GM12892 (cell line): ENCODE data around the gene NANOS2.
"Not testable (repeated sequence)": the region's sequence is repeated elsewhere in the genome, so short reads cannot be mapped to it uniquely, and the experiment has no call there.

Experiments used
- DNase-seq: peaks from one replicate; pipeline ENCODE4 v3.0.0; 2011; ENCODE audit not compliant: insufficient read length
- FAIRE-seq: peaks from 2 replicates; lab custom pipeline; 2011; peaks lifted over from hg19 to GRCh38; lab: Jason Lieb, UNC
- POLR2A ChIP-seq: IDR thresholded peaks from 2 replicates; pipeline ENCODE4 v1.6.1; 2011; ENCODE audit warnings: low read depth, low read length, control low read depth
- POLR2AphosphoS5 ChIP-seq: IDR thresholded peaks from 2 replicates; pipeline ENCODE4 v1.6.1; 2011; ENCODE audit warnings: low read depth, low read length, control low read depth
- TAF1 ChIP-seq: IDR thresholded peaks from 2 replicates; pipeline ENCODE4 v1.6.1; 2011; ENCODE audit warnings: low read depth, mild to moderate bottlenecking, control low read depth, low read length, borderline replicate concordance

Gene NANOS2

DNA sequence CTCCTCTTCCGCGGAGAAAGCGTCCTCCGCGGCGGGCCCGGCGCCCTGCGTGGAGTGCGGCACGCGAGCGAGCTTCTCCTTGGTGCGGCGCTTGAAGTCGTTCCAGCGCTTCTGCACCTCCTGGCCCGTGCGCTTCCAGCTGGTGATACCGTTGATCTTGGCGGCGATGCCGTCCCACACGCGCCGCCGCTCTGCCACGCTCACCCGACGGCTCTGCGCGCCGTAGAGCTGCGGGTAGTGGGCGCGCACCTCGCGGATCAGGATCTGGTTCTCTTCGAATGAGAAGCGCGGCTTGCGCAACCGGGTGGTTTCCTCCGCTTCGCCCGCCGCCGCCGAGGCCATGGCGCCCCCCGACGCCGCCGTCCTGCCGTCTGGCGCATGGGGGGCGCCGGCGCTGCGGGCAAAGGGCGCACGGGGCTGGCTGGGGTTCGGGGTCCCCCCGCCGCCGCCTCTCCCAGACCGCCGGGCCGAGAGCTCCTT is 13.1 kb downstream of the NANOS2 start:
- no peak for FAIRE-seq
- TF ChIP-seq POLR2A = no peak
- TF ChIP-seq TAF1 = no peak
- TF ChIP-seq POLR2AphosphoS5 = no peak
- DNase-seq = no peak

GRCh38 chr19:45900738-45901431 is 13.7 kb downstream of the NANOS2 start:
- no peak for DNase-seq
- TF ChIP-seq TAF1 (no peak), POLR2A (no peak), POLR2AphosphoS5 (no peak)
- no peak for FAIRE-seq

DNA sequence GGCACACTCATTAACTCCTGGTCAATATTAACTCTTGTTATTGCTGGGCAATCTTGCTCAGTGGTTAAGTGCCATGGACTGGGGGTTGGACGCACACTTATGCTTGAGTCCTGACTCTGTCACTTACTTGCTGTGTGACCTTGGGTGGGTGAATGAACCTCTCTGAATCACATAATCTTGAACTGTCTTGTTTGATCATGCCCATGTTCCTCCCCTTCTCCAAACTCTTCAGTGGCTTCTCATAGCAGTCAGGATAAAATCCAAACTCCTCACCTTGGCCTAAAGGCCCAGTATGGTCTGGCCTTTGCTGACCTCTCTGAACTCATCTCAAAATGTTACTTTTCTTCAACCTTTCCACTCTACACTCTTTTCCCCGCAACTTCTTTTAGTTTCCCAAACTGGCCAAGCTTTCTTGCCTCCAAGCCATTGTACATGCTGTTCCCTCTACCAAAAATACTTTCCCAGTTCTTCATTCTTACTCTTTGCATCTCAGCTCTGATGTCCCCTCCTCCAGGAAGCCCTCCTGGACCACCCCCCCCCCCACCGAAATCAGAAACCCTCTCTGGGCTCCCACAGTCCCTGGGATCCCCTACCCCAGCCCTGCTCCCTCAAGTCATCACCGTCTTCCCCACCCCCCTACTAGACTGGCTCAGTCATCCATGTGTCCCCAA is 14.5 kb downstream of the NANOS2 start:
- no peak for TF ChIP-seq POLR2A
- TF ChIP-seq TAF1 = no peak
- no peak for TF ChIP-seq POLR2AphosphoS5

GRCh38 chr19:45899253-45899652 is 15.3 kb downstream of the NANOS2 start:
- no peak for FAIRE-seq
- TF ChIP-seq POLR2AphosphoS5 = no peak
- no peak for TF ChIP-seq TAF1
- TF ChIP-seq POLR2A = no peak
- DNase-seq = no peak

More for the DNA sequence above, 14.5 kb downstream of the NANOS2 start:
- DNase-seq = no peak
- FAIRE-seq = no peak

DNA sequence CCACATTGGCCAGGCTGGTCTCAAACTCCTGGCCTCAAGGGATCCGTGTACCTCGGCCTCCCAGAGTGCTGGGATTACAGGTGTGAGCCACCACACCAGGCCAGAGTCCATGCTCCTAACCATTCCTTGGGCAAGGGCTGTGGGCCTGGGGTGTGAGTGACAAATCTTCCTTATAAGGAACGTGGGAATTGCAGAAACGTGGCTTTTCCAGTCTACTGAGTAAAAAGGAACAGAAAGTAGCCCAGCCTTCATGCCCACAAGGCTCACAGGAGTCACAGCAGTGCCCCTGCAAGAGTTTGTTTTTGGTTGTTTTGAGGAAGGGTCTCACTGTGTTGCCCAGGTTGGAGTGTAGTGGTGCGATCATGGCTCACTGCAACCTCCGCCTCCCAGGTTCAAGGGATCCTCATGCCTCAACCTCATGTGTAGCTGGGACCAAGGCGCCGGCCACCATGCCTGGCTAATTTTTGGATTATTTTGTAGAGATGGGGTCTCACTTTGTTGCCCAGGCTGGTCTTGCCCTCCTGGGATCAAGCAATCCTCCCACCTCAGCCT is 17.2 kb downstream of the NANOS2 start:
- DNase-seq (no peak), FAIRE-seq (no peak)
- TF ChIP-seq POLR2A = no peak
- no peak for TF ChIP-seq TAF1
- TF ChIP-seq POLR2AphosphoS5 = no peak

DNA sequence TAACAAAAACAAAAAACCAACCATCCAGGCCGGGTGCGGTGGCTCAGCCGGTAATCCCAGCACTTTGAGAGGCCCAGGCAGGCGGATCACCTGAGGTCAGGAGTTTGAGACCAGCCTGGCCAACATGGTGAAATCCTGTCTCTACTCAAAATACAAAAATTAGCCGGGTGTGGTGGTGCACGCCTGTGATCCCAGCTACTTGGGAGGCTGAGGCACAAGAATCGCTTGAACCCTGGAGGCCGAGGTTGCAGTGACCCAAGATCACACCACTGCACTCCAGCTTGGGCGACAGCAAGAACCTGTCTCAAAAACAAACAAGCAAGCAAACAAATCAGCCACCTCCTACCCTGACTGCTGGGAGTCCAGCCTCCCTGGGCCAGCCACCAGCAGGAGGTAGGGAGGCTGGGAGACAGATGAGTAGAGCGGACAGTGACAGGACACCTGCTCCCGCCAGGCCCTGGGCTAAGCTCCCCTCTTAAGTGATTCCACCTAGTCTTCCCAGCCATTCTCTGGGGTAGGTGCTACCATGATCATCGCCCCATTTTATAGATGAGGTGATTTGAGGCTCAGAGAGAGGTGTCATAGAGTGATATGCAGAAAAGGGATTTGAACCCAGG is 18.5 kb downstream of the NANOS2 start:
- not testable (repeated sequence) for FAIRE-seq, DNase-seq

DNA sequence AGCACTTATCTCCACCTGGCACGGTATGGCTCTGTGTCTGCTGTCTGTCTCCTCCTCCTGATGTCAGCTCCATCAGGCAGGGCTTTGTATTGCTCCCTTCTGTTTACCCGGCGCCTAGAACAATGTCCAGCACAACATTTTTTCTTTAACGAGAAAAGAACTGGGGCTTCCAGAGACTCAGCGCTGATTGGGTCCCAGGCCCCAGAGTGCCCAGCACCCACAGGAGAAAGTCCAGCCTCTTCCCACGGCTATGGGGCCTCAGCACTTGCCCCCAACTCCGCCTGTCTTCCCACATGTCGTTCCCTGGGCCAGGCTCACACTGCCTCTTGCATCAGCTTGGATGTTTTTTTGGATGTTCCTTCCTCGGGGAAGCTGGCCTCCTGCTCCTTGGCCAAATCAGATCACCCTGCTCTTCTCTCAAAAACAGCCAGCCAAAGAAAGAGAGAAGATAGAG is 19.0 kb downstream of the NANOS2 start:
- FAIRE-seq = no peak
- TF ChIP-seq POLR2AphosphoS5 (no peak), POLR2A (no peak), TAF1 (no peak)
- DNase-seq = no peak

DNA sequence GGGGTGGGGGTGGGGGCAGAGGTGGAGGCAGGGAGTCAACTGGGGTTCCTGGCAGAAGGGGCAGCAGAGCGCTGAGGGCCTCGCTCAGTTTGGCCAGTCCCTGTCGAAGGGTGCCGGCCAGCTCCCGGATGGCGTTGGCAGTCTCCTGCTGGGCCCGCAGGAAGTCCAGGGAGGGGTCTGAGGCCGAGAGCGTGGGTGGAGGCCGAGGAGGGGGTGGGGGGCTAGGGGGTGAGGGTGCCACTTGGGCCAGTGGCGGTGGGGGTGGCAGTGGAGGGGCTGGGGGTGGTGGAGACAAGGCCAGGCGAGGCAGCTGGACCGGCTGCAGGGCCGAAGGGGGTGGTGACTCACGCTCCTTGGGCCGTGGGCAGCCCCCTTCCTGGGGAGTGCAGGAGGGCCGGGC is 23.7 kb downstream of the NANOS2 start:
- no peak for TF ChIP-seq TAF1
- TF ChIP-seq POLR2A = no peak
- no peak for FAIRE-seq
- no peak for DNase-seq

GRCh38 chr19:45889210-45889885 is 25.2 kb downstream of the NANOS2 start:
- DNase-seq (no peak), FAIRE-seq (no peak)
- TF ChIP-seq POLR2A (no peak), POLR2AphosphoS5 (no peak), TAF1 (no peak)

GRCh38 chr19:45887200-45887710 is 27.3 kb downstream of the NANOS2 start:
- no peak for FAIRE-seq
- TF ChIP-seq POLR2AphosphoS5 = no peak
- TF ChIP-seq TAF1 = no peak
- TF ChIP-seq POLR2A = no peak
- no peak for DNase-seq

DNA sequence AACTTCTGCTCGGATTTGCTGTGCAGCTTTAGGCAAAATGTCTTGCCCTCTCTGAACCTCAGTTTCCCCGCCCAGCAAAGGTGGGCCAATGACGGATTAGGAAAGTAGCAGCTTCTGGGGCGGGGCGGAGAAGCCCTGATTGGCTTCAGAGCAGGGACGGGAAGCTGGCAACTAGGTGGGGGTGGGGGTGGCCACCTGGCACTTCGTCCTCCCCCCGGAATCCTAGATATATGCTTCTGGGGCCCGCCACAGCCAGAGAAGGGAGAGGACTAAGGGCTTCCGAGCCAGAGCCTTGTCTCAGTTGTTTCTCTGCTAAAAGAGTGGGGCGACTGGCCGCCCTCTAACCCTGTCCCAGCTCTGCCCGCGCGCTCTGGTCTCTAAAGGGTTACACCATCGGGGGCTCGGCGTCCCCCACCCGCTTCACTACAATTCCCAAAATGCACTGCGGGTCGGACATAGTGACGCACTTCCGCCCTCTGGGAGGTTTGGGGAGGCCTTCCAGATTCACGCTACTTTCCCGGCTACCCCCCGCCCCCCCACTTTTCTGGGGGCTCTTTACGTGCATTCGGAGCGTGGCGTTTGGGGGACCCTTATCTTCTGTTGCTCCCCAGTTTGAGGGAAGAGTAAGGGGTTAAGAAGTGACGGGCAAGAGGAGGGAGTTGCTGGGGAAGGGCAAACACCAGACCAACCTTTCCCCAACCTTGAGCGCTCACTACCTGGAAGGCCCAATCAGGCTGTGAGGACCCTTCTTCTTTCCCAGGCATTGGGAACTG is 28.0 kb downstream of the NANOS2 start:
- TF ChIP-seq POLR2AphosphoS5 (no peak), POLR2A (peak; percentile 27; the same call in 1 of the 2 replicates), TAF1 (no peak; the same call in 1 of the 2 replicates)
- DNase-seq (peak; percentile 92), FAIRE-seq (peak; percentile 99)
